Mammary microvascular endothelial cell (primary cell): Measurements from ENCODE around the gene CBX8. TPM values are rescaled to one million over a fixed set of nuclear protein-coding genes. Genes with fewer than 3 reads are reported as not detected.

Experiments
- total RNA-seq: library from RNA; depleted of rRNA; stranded (reverse); fragments of >200 nt; gene quantifications from 2 replicates; pipeline ENCODE4 v1.2.3, GENCODE V29; 2015

CBX8 gene
- total RNA-seq: 2.1 and 2.4 TPM in 2 replicates

GRCh38 chr17:79796763-79797491 is at the start of gene CBX8:
Gene CBX8, minus strand, starts transcription at chr17:79797077. Its CDS starts 79 bp downstream, at chr17:79796998.

GRCh38 chr17:79839356-79840268 is 42.7 kb upstream of the CBX8 start, which contains the start of gene CBX4:
Gene CBX4, minus strand, starts transcription at chr17:79839440. Its CDS starts 189 bp downstream, at chr17:79839251.

GRCh38 chr17:79777894-79778503 is 18.9 kb downstream of the CBX8 start, which contains the start of gene CBX2:
Gene CBX2, plus strand, starts transcription at chr17:79778148. Its CDS starts 88 bp downstream, at chr17:79778236.

Other genes with a start within 250 kb of the CBX8 start
- gene RBFOX3, start 186.0 kb downstream of the CBX8 start, total RNA-seq: not detected in 2 replicates
- gene ENPP7, start 66.1 kb downstream of the CBX8 start, total RNA-seq: not detected in 2 replicates
- gene CBX2, start 18.9 kb downstream of the CBX8 start, total RNA-seq: 11.3 and 12.0 TPM in 2 replicates
- 10.6 and 11.7 TPM in 2 replicates for gene CBX4, start 42.4 kb upstream of the CBX8 start, total RNA-seq
- 20.8 and 21.0 TPM in 2 replicates for gene TBC1D16, start 238.8 kb upstream of the CBX8 start, total RNA-seq
- gene CCDC40, start 239.6 kb upstream of the CBX8 start, total RNA-seq: 0.60 and 1.1 TPM in 2 replicates